Subcutaneous adipose tissue (tissue), 4 donors: Measurements from ENCODE around the gene JARID2. TPM values are rescaled to one million over a fixed set of nuclear protein-coding genes. Genes with fewer than 3 reads are reported as not detected.

ENCODE experiments used
- CTCF ChIP-seq: fragments of 450-650 bp; IDR thresholded peaks from one replicate; pipeline ENCODE4 v1.5.1; 2016; ENCODE audit warnings: low read depth, mild to moderate bottlenecking, control low read depth, antibody characterized with exemption, moderate library complexity
- total RNA-seq, 4 donors: library from RNA; depleted of rRNA; stranded (reverse); fragments of >200 nt; gene quantifications; one replicate each; pipeline ENCODE4 v1.1.0, GENCODE V29; 2016

The JARID2 gene
- total RNA-seq, 4 donors from 2014 or later = 9.8 to 17.2 (median 12.1) TPM

GRCh38 chr6:15556711-15557110 is 310.8 kb downstream of the JARID2 start:
- TF ChIP-seq CTCF = no peak

GRCh38 chr6:15557174-15557573 is 311.3 kb downstream of the JARID2 start:
- no peak for TF ChIP-seq CTCF

- no peak for TF ChIP-seq CTCF
Observed at GRCh38 chr6:15560713-15561112, 314.8 kb downstream of the JARID2 start.

GRCh38 chr6:15561447-15562199 is 315.8 kb downstream of the JARID2 start:
- no peak for TF ChIP-seq CTCF

- no peak for TF ChIP-seq CTCF
Observed at GRCh38 chr6:15562977-15563376, 317.1 kb downstream of the JARID2 start.

- no peak for TF ChIP-seq CTCF
Observed at GRCh38 chr6:15569035-15569995, 323.4 kb downstream of the JARID2 start.

GRCh38 chr6:15570171-15570570 is 324.3 kb downstream of the JARID2 start:
- TF ChIP-seq CTCF = no peak
